D721Med (cell line): ENCODE data around the gene RHAG.

Source experiments
- DNase-seq: peaks from one replicate; pipeline ENCODE4 v3.0.0; 2011; ENCODE audit warnings: low spot score; ENCODE audit not compliant: insufficient read length
- FAIRE-seq: peaks from 2 replicates; lab custom pipeline; 2011; peaks lifted over from hg19 to GRCh38; lab: Jason Lieb, UNC
- CTCF ChIP-seq: IDR thresholded peaks from 2 replicates; pipeline ENCODE4 v1.5.1; 2012; ENCODE audit warnings: mild to moderate bottlenecking, control low read depth; ENCODE audit not compliant: insufficient read depth; ENCODE audit errors: missing control alignments

RHAG gene

GRCh38 chr6:49636713-49637349, at the start of gene RHAG:
Gene RHAG, minus strand, starts transcription at chr6:49636839. Its CDS starts 27 bp downstream, at chr6:49636812.
- FAIRE-seq (no peak), DNase-seq (no peak)
- no peak for TF ChIP-seq CTCF

- FAIRE-seq, result peak; percentile 55
- no peak for TF ChIP-seq CTCF
- DNase-seq, result no peak
Measured at GRCh38 chr6:49676671-49677281, 40.1 kb upstream of the RHAG start.

DNA sequence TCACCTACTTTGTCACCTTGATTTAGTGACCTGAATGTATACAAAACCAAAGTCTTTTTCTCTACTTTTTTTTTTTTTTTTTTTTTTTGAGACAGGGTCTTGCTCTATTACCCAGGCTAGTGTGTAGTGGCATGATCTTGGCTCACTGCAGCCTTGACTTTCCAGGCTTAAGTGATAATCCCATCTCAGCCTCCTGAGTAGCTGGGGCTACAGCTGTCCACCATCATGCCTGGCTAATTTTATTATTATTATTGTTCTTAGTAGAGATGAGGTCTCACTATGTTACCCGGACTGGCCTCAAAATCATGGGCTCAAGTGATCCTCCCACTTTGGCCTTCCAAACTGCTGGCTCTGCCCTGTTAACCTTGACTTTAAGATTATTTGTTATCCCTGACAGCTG, 39.2 kb upstream of the RHAG start:
- TF ChIP-seq CTCF, result no peak
- DNase-seq (no peak), FAIRE-seq (no peak)

DNA sequence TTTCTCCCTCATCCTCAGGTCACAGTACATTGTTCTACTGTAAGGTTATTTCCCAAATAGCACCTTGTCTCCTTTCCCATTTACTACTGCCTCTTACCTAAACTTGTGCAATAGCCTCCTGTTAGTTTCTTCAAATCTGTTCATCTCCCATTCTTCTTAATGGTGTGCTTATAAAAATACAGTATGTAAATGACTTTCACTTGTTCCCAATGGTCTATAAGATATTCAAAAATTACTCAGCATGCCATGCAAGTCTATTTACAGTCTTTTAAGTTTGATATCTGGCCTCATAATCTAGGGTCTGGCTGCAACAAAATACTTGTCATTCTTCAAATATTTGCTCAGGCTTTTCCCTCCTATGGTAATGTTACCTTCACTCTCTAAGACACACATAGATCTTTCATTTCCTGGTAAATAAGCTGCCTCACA, 31.5 kb upstream of the RHAG start:
- DNase-seq (no peak), FAIRE-seq (no peak)
- TF ChIP-seq CTCF, result no peak

DNA sequence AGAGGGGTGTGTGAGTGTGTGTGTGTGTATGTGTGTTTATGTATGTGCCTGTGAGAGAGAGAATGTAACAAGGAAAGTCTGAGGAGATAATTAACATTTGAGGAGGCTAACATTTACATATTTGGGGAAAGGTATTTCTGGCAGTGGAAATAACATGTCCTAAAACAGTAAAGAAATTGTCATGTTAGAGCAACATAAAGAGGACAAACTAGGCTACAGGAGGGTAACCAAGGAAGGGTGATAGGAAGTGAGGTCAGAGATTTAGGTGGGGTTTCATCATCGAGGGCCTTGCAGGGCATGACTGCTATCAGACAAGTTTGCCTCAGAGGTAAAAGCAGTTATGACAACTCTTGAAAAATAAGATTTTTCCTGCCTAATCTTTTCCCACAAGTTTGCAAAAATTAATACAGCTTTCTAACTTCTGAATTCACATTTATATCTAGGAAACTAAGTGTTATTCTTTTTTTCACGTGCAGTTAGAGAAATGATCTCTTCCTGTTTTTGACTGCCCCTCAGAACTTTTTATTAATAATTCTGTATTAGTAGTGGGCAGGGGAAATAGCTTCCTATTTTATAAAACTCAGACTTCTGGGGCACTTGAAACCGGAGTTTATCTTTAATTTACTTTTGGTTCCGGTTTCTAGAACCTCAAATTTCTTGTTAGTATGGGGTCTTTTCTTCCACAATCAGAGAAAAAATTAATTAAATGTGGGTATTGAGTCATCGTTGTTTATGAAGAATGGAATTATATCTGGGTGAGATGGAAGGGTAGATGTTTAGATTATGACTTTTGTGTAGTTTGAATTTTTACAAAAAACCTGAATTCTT, 30.5 kb upstream of the RHAG start:
- FAIRE-seq, result no peak
- no peak for DNase-seq
- no peak for TF ChIP-seq CTCF

- DNase-seq (no peak), FAIRE-seq (no peak)
Measured at GRCh38 chr6:49666480-49666879, 29.8 kb upstream of the RHAG start.

More at GRCh38 chr6:49666480-49666879, 29.8 kb upstream of the RHAG start:
- no peak for TF ChIP-seq CTCF
